GM10847 (cell line): Measurements from ENCODE around the gene CDH23.

Experiments used
- POLR2A ChIP-seq: IDR thresholded peaks from 2 replicates; pipeline ENCODE4 v1.6.1; 2011; ENCODE audit not compliant: insufficient read length; ENCODE audit errors: extremely low read depth

Gene CDH23

GRCh38 chr10:71774916-71775702 lies 378.4 kb downstream of the CDH23 start:
- TF ChIP-seq POLR2A: no peak

- TF ChIP-seq POLR2A: no peak
Observed at GRCh38 chr10:71776481-71776925, 379.8 kb downstream of the CDH23 start.

- no peak for TF ChIP-seq POLR2A
Observed at GRCh38 chr10:71777213-71777985, 380.7 kb downstream of the CDH23 start.

- no peak for TF ChIP-seq POLR2A
Observed at GRCh38 chr10:71778071-71778825, 381.5 kb downstream of the CDH23 start.

- TF ChIP-seq POLR2A: no peak
Observed at GRCh38 chr10:71779641-71780040, 382.9 kb downstream of the CDH23 start.

GRCh38 chr10:71780156-71780555 lies 383.4 kb downstream of the CDH23 start:
- TF ChIP-seq POLR2A: no peak

GRCh38 chr10:71780719-71781118 lies 384.0 kb downstream of the CDH23 start:
- no peak for TF ChIP-seq POLR2A

- TF ChIP-seq POLR2A: no peak
Observed at GRCh38 chr10:71782221-71782916, 385.6 kb downstream of the CDH23 start.

- TF ChIP-seq POLR2A: no peak
Observed at GRCh38 chr10:71782917-71783490, 386.3 kb downstream of the CDH23 start.

GRCh38 chr10:71783917-71784678 lies 387.4 kb downstream of the CDH23 start:
- TF ChIP-seq POLR2A: no peak

GRCh38 chr10:71784679-71785272 lies 388.1 kb downstream of the CDH23 start:
- TF ChIP-seq POLR2A: no peak

- TF ChIP-seq POLR2A: no peak
Observed at GRCh38 chr10:71788954-71789353, 392.2 kb downstream of the CDH23 start.

- no peak for TF ChIP-seq POLR2A
Observed at GRCh38 chr10:71789871-71790270, 393.2 kb downstream of the CDH23 start.
